Endodermal cell (in vitro differentiated cells): ENCODE measurements around the gene COL9A3. TPM values are rescaled to one million over a fixed set of nuclear protein-coding genes. Genes with fewer than 3 reads are reported as not detected.

Source experiments
- DNase-seq: peaks from one replicate; pipeline ENCODE4 v3.0.0-alpha.2; 2017
- H3K27ac ChIP-seq: 2 replicates; pipeline ENCODE4 v1.5.1; 2013; ENCODE audit warnings: mild to moderate bottlenecking, low read depth, low read length, moderate library complexity
- H3K27me3 ChIP-seq: 2 replicates; pipeline ENCODE4 v1.6.1; 2013; ENCODE audit warnings: mild to moderate bottlenecking, low read length, moderate library complexity; ENCODE audit not compliant: insufficient read depth, control insufficient read depth, poor library complexity, severe bottlenecking
- H3K36me3 ChIP-seq: 2 replicates; pipeline ENCODE4 v1.7.0; 2013; ENCODE audit warnings: mild to moderate bottlenecking, low read length, moderate library complexity; ENCODE audit not compliant: control insufficient read depth, insufficient read depth
- H3K4me1 ChIP-seq: one replicate; pipeline ENCODE4 v1.7.0; 2013; ENCODE audit warnings: low read length; ENCODE audit not compliant: control insufficient read depth, insufficient read depth
- H3K4me3 ChIP-seq: 2 replicates; pipeline ENCODE4 v1.5.1; 2013; ENCODE audit warnings: mild to moderate bottlenecking, low read length, moderate library complexity
- H3K9ac ChIP-seq: 2 replicates; pipeline ENCODE4 v1.6.1; 2013; ENCODE audit warnings: mild to moderate bottlenecking, low read length, moderate library complexity; ENCODE audit not compliant: poor library complexity, severe bottlenecking; ENCODE audit errors: extremely low read depth
- H3K9me3 ChIP-seq: 2 replicates; pipeline ENCODE4 v1.6.1; 2013; ENCODE audit warnings: mild to moderate bottlenecking, low read length, moderate library complexity; ENCODE audit not compliant: control insufficient read depth
- H3K27ac Mint-ChIP-seq: 2 replicates; pipeline ENCODE4 v1.8.0; 2020; ENCODE audit warnings: mixed read lengths
- H3K27me3 Mint-ChIP-seq: 2 replicates; pipeline ENCODE4 v1.8.0; 2021; ENCODE audit warnings: mild to moderate bottlenecking, mixed read lengths; ENCODE audit not compliant: insufficient read depth
- H3K36me3 Mint-ChIP-seq: 2 replicates; pipeline ENCODE4 v1.8.0; 2020; ENCODE audit warnings: low read depth, mixed read lengths
- H3K4me1 Mint-ChIP-seq: 2 replicates; pipeline ENCODE4 v1.8.0; 2020; ENCODE audit warnings: mixed read lengths
- H3K4me3 Mint-ChIP-seq: 2 replicates; pipeline ENCODE4 v1.8.0; 2020; ENCODE audit warnings: mild to moderate bottlenecking, moderate library complexity, mixed read lengths
- H3K9me3 Mint-ChIP-seq: 2 replicates; pipeline ENCODE4 v1.8.0; 2020; ENCODE audit warnings: mild to moderate bottlenecking, mixed read lengths
- WGBS, 2 experiments: methylation state at CpG; one replicate each; pipeline versions ENCODE4 v1.1.5 to v1.1.7; 2013; ENCODE audit warnings: missing lambda C conversion rate in 2 of 2, mixed read lengths in 1 of 2; ENCODE audit not compliant: insufficient coverage in 1 of 2, insufficient read length in 1 of 2; 5-methylcytosine and 5-hydroxymethylcytosine counted together
- total RNA-seq, 2 donors: library from RNA; stranded (reverse); fragmentation: NEBNext Ultra II Directional in 1 of 2; extraction: Animal tissue kit (Norgen Biotek cat#: 25700) in 1 of 2; gene quantifications; 2 replicates in 1 of 2; 3 replicates in 1 of 2; pipeline ENCODE4 v1.2.1, GENCODE V29; 2021
- TF ChIP-seq, protein P1 (sequence below): fragments of 200-600 bp; sonication (generic); conservative IDR thresholded peaks from 2 replicates; pipeline ENCODE4 v1.5.0; 2021; ENCODE audit warnings: antibody characterized with exemption, mild to moderate bottlenecking

The COL9A3 gene
- total RNA-seq, 2 donors from 2014 or later: 48.9 to 133 TPM

DNA sequence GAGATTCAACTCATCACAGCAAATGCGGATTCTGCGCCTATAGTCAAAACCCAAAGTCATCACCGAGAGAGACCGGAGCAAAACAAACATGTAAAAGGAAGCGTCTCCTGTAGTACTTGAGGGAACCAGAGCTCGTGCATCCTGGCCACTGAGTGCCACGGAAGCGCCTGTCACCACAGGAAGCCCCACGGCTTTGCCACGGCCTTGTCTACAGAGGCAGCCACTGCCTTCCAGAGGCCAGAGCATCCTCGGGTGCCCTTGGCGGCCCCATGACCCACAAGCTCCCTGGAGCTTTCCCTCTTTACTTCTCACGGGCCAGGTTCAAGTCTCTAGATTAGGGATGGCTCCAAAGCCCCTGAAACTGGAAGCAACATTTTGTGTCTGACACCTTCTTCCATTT is 37.3 kb downstream of the COL9A3 start:
- H3K36me3 ChIP-seq: peaks cover 63% of the 10 kb centered on the region
- no peak overlapping the region for H3K4me3 Mint-ChIP-seq
- H3K27ac Mint-ChIP-seq: no peak overlapping the region
- TF ChIP-seq, protein P1, sequence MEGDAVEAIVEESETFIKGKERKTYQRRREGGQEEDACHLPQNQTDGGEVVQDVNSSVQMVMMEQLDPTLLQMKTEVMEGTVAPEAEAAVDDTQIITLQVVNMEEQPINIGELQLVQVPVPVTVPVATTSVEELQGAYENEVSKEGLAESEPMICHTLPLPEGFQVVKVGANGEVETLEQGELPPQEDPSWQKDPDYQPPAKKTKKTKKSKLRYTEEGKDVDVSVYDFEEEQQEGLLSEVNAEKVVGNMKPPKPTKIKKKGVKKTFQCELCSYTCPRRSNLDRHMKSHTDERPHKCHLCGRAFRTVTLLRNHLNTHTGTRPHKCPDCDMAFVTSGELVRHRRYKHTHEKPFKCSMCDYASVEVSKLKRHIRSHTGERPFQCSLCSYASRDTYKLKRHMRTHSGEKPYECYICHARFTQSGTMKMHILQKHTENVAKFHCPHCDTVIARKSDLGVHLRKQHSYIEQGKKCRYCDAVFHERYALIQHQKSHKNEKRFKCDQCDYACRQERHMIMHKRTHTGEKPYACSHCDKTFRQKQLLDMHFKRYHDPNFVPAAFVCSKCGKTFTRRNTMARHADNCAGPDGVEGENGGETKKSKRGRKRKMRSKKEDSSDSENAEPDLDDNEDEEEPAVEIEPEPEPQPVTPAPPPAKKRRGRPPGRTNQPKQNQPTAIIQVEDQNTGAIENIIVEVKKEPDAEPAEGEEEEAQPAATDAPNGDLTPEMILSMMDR: no peak
- H3K9me3 ChIP-seq: no peaks in the 10 kb centered on the region
- DNase-seq: no peak
- no peaks in the 10 kb centered on the region for H3K27me3 Mint-ChIP-seq
- no peak overlapping the region for H3K4me3 ChIP-seq
- no peaks in the 10 kb centered on the region for H3K4me1 ChIP-seq
- H3K27ac ChIP-seq: no peak overlapping the region
- H3K4me1 Mint-ChIP-seq: no peaks in the 10 kb centered on the region
- H3K27me3 ChIP-seq: no peaks in the 10 kb centered on the region
- H3K36me3 Mint-ChIP-seq: peaks cover 41% of the 10 kb centered on the region
- H3K9ac ChIP-seq: no peak overlapping the region
- no peaks in the 10 kb centered on the region for H3K9me3 Mint-ChIP-seq
- WGBS, 2 experiments: 93 to 97% methylated on average over 12 to 13 of the region's 13 CpGs

- Histone ChIP-seq H3K4me1 (no peaks in the 10 kb centered on the region), H3K4me3 (no peak overlapping the region), H3K36me3 (peaks cover 53% of the 10 kb centered on the region), H3K9me3 (no peaks in the 10 kb centered on the region), H3K9ac (no peak overlapping the region), H3K27me3 (no peaks in the 10 kb centered on the region), H3K27ac (no peak overlapping the region)
- H3K27me3 Mint-ChIP-seq: peaks cover 1% of the 10 kb centered on the region
- TF ChIP-seq, protein P1: no peak
- no peak for DNase-seq
- 94 to 96% methylated on average over 5 of the region's 5 CpGs for WGBS, 2 experiments
- peaks cover 39% of the 10 kb centered on the region for H3K36me3 Mint-ChIP-seq
- H3K9me3 Mint-ChIP-seq: no peaks in the 10 kb centered on the region
- H3K4me3 Mint-ChIP-seq: no peak overlapping the region
- no peak overlapping the region for H3K27ac Mint-ChIP-seq
- peaks cover 4% of the 10 kb centered on the region for H3K4me1 Mint-ChIP-seq
These were observed 38.3 kb downstream of the COL9A3 start for GRCh38 chr20:62855120-62855519.

GRCh38 chr20:62856931-62857619 is 40.2 kb downstream of the COL9A3 start:
- no peak overlapping the region for H3K4me3 ChIP-seq
- Mint-ChIP-seq H3K36me3 (peaks cover 36% of the 10 kb centered on the region), H3K9me3 (no peaks in the 10 kb centered on the region), H3K27ac (no peak overlapping the region), H3K4me1 (peaks cover 7% of the 10 kb centered on the region), H3K27me3 (peaks cover 6% of the 10 kb centered on the region), H3K4me3 (no peak overlapping the region)
- H3K9ac ChIP-seq: no peak overlapping the region
- 95 to 98% methylated on average over 24 to 25 of the region's 25 CpGs for WGBS, 2 experiments
- no peaks in the 10 kb centered on the region for H3K4me1 ChIP-seq
- no peaks in the 10 kb centered on the region for H3K27me3 ChIP-seq
- H3K27ac ChIP-seq: no peak overlapping the region
- no peak for DNase-seq
- no peaks in the 10 kb centered on the region for H3K9me3 ChIP-seq
- TF ChIP-seq, protein P1: no peak
- H3K36me3 ChIP-seq: peaks cover 41% of the 10 kb centered on the region
